GM21381 (cell line): Measurements from ENCODE around the gene B4GALT3.

ENCODE experiments used
- ATAC-seq: cut with Tn5 transposase; IDR thresholded peaks from one replicate; pipeline ENCODE4 v1.9.1; 2021; ENCODE audit warnings: mild to moderate bottlenecking, moderate library complexity; ENCODE audit not compliant: unreplicated experiment

Gene B4GALT3

DNA sequence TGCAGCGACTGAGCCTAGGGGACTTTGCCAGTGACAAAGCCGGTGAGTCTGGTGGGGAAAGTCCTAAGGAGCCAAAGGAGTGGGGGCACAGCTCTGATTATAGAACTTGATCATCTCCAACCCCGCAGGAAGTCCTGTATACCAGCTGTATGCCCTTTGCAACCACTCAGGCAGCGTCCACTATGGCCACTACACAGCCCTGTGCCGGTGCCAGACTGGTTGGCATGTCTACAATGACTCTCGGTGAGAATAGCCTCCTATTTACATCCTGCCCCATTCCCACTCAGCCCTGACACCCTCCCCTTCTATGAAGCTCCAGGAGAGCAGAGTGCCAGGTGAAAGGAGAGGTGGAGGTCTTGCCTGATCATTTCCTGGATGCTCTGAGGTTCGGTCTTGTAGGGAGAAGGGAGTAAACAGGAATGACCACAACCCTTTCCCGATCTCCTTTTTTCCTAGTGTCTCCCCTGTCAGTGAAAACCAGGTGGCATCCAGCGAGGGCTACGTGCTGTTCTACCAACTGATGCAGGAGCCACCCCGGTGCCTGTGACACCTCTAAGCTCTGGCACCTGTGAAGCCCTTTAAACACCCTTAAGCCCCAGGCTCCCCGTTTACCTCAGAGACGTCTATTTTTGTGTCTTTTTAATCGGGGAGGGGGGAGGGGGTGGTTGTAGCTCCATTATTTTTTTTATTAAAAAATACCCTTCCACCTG, 12.3 kb downstream of the B4GALT3 start:
- no peak for ATAC-seq

DNA sequence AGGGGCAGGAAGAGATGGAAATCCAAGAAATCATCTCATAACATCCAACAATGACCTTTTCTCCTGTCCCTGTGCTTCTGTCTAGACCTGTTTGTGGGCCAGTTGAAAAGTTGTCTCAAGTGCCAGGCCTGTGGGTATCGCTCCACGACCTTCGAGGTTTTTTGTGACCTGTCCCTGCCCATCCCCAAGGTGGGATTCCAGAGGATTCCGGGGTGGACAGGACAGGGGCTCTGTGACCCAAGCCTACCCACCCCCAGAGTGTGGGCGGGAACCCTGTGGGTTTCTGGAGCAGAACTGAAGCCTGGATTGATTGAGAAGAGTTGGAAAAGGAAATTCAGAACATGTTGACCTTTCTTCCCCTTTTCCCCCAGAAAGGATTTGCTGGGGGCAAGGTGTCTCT, 13.5 kb downstream of the B4GALT3 start:
- no peak for ATAC-seq

DNA sequence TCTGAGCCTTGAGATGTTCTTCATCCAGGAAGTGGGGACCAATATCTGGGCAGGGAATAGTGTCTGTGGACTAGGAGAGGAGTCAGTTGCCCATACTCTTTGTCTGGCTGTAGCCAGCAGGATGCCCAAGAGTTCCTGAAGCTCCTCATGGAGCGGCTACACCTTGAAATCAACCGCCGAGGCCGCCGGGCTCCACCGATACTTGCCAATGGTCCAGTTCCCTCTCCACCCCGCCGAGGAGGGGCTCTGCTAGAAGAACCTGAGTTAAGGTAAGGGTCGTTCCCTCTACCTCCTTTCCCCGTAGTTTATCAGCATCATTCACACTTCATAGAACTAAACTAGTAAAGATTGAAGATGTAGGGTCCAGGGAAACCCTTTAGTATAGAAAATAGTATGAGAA, 14.5 kb downstream of the B4GALT3 start:
- no peak for ATAC-seq

DNA sequence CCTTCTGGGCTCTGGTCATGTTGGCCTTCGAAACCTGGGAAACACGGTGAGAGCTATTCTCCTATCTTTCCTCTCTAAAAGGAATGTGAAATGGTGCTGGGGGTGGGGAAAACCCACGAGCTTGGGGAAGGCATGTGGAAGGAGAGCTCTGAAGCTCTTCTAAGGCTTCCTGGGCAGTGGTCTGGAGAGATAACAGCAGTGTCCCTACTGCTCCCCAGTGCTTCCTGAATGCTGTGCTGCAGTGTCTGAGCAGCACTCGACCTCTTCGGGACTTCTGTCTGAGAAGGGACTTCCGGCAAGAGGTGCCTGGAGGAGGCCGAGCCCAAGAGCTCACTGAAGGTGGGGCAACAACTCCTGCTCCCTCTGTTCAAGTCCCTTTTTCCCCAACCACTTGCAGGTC, 15.3 kb downstream of the B4GALT3 start:
- ATAC-seq = no peak

DNA sequence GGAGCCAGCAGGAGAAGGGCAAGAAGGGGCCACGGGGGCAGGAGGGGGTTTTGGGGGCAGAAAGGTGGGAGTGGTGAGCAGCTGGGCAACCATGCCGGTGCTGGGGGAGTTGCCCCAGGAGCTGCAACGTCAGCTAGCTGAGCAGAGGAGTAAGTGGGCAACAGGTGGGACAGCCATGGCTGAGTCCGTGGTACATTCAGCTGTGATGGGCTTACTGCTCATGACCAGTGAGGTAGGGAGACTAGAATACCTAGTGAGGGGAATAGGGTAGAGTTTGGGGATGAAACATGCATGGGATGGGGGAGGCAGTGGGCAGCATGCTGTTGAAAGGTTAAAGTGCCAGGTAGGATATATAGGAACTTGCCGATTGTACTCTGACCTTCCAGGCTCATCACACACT, 15.7 kb downstream of the B4GALT3 start:
- no peak for ATAC-seq

DNA sequence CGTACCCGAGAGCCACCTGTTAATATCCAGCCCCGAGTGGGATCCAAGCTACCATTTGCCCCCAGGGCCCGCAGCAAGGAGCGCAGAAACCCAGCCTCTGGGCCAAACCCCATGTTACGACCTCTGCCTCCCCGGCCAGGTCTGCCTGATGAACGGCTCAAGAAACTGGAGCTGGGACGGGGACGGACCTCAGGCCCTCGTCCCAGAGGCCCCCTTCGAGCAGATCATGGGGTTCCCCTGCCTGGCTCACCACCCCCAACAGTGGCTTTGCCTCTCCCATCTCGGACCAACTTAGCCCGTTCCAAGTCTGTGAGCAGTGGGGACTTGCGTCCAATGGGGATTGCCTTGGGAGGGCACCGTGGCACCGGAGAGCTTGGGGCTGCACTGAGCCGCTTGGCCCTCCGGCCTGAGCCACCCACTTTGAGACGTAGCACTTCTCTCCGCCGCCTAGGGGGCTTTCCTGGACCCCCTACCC, 16.6 kb downstream of the B4GALT3 start:
- no peak for ATAC-seq

DNA sequence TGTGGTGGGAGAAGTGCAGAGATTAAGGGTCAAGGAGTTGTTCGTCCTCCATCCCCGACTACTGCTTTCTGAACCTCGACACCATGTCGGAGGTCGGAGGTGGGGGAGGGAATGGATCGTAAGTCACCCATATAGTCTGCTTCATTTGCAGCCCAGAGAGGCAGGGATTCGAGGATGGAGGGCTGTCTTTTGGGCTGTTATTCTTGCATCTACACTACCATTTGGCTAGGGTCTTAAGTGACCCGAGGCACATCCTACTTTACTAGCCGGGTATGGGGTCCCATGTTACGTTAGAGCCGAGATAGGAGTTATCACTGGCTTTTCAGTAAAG, 17.4 kb downstream of the B4GALT3 start:
- no peak for ATAC-seq

DNA sequence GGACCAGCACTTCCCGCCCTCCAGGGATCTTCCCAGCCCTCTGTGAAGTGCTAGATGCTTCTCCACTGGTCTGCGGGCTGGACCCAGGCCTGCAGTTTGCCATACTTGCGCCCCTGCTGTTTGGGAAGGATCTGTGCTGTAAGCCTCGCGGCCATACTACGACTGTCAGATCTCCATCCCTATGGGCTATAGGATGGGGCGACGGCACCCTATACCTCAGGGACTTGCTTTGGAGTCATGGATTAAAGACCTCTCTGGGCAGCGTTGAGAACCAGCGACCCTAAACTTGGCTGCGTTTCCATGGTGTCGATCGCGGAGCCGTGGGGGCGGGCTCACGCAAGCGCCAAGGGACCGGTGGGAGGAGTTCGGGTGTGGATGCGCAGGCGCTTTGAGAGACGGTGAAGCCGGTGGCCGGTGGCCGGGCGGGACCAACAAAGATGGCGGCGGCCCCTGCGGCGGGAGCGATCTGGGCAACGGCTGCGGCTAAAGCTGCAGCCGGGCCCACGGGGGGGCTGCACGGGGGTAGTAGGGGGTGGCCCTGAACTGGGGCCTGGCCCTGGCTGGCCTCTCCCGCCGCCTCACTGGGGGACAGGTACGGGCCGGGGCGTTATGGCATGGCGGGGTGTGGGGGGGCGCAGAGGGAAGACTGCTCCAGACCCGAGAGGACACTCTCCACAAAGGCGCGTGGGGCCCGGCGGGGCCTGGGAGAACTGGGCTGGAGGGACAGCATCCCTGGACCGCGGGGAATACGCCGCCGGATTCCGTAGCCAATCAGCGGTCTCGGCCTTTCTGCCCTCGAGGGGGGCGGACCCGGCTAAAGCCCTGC, 18.0 kb downstream of the B4GALT3 start, which contains the start of gene USP21:
USP21 (plus strand) TSS at position 414 of the 826 bp plus-strand sequence. CDS start 1,141 bp downstream, outside the sequence.
- ATAC-seq = peak; percentile 81

DNA sequence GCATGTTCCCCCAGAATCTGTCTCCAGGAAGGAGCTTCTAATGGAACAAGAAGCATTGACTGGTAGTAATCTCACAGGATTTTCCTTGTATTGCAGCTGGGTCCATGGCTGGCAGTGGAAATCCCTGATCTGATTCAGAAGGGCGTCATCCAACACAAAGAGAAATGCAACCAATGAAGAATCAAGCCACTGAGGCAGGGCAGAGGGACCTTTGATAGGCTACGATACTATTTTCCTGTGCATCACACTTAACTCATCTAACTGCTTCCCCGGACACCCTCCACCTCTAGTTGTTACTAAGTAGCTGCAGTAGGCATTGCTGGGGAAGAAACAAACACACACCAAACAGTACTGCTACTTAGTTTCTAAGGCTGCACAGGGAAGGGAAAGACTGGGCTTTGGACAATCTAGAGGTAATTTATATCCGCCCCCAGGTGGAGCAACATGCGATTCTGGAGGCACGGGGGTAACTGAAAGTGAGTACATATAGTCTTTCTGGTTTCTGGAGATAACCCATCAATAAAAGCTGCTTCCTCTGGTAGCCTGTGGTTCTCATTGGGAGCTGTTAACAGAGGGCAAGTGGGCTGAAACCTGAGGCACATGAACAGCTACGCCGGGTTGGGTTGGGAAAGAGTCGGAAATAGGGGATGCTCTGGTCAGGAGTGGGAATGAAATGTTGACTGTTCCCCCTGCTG, 18.8 kb downstream of the B4GALT3 start:
- ATAC-seq = no peak

DNA sequence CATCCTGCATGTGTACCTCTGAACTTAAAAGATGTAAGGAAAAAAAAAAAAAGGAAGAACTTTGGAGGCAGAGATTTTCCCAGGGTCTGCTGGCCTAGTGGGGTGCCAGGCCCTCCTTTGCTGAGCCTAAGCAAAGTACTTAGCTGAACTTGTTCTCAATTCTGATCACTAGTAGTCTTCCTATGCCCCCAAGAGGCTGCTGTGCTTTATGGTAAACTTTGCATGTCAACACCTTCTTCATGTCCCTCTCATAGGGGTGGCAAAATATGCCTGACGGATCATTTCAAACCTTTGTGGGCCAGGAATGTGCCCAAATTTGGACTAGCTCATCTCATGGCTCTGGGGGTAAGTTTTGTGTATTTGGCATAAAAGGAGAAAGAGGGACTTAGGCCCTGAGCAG, 19.4 kb downstream of the B4GALT3 start:
- no peak for ATAC-seq

DNA sequence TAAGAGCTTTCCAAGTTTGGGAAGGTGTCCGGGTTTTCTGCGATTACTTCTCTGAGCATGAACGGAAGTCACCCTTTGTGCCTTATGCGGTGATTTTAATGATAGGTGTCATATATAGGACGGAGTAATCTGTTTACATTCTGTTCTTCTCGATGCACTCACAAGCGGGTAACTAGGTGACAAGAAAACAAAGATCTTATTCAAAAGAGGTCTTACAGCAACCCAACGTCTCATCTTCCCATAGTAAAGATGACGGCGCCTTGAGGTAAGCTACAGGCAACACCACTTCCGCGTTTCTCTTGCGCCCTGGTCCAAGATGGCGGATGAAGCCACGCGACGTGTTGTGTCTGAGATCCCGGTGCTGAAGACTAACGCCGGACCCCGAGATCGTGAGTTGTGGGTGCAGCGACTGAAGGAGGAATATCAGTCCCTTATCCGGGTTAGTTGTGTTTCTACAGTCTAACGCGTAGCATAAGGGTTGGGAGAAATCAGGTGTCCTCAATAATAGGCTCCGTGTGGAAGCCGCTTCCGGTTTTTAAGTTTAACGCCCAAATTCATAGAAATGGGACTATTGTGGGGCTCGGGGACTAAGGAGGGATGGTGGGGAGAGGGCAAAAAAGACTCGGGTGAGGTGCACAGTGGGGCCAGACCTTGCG, 23.5 kb downstream of the B4GALT3 start, which contains the start of gene UFC1:
UFC1 (plus strand) TSS at position 297 of the 656 bp plus-strand sequence; CDS start at position 317, 20 bp downstream.
- ATAC-seq = peak; percentile 93

DNA sequence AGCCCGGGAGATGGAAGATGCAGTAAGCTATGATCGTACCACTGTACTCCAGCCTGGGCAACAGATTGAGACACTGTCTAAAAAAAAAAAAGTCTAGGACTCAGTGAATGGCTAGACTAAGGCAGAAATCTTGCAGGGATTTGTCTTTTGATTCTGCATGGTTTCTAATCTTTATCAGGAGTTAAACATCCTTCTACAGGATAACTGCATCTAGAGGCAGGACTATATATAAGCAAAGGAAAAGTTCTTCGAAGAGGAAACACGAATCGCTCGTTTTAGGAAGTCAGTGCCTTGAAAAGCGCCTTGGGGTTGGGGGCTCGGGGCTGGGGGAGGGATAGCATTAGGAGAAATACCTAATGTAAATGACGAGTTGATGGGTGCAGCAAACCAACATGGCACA, 24.1 kb downstream of the B4GALT3 start:
- no peak for ATAC-seq

DNA sequence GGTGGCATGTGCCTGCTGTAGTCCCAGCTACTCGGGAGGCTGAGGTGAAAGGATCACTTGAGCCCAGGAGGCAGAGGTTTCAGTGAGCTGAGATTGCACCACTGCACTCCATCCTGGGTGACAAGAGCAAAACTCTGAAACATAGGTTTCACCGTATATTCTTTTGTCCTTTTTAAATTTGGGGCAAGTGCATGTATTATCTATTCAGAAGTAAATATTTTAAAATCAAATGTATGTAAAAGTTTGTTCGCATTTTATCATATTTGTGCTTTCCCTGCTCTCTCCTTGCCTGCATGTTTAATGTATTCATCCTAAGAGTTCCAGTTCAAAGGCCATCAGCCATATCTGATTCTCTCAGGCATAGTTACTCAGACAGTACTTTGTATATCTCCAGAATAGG, 31.5 kb downstream of the B4GALT3 start:
- ATAC-seq = no peak

DNA sequence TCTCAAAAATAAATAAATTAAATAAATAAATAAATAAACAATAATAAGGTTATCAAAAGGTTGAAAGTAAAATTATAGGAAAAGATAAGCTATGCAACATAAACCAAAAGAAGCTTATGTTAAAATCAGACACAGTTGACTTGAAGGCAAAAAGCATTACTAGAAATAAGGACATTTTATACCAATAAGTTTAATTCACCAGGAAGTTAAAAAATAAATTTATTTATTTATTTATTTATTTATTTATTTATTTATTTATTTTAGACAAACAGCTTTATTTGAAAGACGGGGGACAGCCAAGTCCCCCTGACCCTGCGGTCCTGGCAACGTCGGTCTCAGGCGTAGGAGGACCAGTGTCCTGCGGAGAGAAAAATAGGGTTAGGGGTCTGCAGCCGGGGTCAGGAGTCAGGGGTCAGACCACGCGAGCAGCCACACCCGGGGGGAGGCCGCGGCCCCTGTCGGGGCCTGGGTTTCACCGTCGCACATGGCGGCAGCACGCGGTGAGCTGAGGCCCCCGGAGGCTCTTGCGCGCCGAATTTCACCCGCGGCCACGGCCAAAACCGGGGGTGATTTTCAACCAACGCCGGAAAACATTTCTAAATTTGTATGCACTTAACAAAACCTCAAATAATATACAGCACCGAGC, 36.4 kb downstream of the B4GALT3 start:
- no peak for ATAC-seq

DNA sequence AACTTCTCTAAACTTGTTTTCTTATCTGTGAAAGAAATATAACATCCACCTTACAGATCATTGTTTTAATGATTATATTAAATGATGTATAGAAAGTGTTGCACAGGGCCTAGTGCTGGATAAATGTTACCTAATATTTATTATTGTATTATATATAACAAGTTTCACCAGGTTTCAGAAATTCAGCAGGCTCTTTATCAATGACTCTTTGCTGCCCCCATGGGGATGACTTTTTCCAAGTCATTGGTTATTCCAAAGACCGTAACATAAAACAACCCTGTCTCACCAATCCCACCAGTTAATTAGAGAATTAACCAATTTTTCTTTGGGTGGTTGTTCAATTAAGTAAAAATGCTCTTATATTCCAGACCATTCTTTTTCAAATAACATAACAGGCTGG, 37.5 kb downstream of the B4GALT3 start:
- no peak for ATAC-seq

DNA sequence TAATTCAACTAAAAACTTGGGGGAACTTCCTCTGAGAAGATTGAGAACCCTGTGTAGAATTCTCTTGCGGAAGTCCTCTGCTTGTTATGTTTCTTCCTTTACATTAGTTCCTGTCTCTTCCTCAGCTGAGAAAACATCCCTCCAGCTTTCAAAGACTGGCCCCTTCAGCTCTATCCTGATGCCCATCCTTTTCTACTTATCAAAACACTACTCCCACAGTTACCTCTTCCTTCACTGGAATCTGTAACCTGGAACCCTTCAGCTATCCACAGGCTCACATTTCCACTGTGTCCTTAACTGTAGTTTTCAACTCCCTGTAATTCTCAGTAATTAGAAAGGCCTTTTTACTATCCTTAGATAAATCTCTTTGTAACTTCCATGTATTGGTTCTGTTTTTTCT, 38.9 kb downstream of the B4GALT3 start:
- no peak for ATAC-seq

DNA sequence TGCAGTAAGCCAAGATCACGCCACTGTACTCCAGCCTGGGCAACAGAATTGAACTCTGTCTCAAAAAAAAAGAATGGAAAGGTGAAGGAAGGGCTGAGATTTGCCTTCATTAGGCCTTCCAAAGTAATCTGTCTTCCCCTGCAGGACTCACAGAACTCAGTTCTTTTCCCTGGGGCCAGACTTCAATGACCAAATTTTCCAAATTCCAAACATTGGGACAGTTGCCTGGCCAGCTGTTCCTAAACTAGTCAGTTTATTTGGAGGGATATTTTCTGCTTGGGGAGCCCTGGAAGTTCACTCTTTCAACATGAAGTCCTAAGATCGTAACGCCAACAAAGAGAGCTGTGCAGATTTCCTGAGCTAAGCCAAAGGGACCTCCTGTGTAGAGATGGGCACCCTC, 39.4 kb downstream of the B4GALT3 start:
- ATAC-seq = no peak

DNA sequence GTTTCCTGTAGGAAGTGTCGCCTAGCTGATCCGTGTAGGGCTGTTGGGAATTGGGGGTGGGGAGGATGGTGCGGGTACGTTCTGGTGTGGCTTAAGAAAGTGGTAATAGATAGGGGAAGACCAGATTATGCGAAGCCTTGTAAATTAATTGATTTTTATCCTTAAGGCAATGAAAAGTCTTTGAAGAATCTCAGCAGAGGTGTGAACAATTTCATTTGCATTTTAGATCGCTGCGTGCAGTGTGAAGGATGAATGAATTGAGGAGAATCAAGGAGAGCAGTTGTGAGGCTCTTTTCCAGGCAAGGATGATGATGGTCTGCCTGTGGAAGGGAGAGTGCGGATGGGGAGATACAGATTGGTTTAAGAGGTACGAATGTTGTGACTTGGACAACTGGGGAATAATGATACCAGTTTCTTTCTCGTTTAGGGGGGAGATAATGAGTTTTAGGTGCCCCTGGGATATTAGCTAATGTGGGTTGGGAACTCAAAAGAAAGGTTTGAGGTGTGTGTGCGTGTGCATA, 44.0 kb downstream of the B4GALT3 start:
- ATAC-seq = peak; percentile 7

DNA sequence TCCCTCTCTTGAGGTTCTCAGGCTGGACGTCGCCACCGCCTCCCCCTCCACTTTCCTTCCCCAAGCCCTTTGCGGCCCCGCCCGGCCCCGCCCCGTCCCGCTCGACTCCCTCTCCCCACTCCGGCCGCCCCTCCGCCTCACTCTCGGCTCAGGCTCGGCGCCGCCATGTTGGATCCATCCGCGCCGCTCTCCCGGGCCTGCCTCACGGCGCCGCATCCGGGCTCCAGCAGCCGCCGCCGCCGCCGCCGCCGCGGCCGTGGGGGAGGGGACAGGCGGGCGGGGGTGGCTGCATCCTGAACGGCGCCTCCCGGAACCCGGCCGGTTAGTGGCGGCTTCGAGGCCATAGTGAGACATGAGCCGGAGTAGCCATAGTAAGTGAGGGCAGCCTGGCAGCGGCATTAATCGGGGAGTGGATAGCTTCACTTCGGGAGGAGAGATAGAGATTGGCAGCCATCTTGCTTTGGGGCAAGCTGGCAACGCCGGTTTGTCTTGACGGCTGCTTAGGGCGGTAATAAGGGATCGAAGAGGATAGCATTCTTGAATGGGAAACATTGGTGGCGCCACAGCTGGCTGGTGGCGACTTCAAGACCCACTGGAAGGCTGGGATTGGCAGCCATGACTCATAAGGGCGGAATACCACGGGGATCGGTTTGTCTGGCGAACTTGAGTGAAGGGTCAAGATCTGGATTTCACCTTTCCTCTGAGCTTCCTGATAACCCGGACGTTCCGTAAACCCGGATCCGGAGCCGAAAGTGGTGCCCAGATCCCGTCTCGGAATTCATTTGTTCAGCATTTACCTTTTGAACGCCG, 44.7 kb downstream of the B4GALT3 start, which contains the start of gene DEDD:
DEDD (minus strand) TSS at position 258 of the 810 bp plus-strand sequence. CDS start 8,205 bp downstream, outside the sequence.
- ATAC-seq = peak; percentile 86
